ENCODE results near the gene ZHX3. TPM values are rescaled to one million over a fixed set of nuclear protein-coding genes. Genes with fewer than 3 reads are reported as not detected.
A peak's percentile ranks its signal among the peaks of the same experiment; 100 is the strongest.

ZHX3 gene
- total and polyA plus RNA-seq, 2 of the 13 experiments (the other 11 are each of a cell fraction or from before 2014, with no cell fraction given) = 8.4 to 11.7 TPM

GRCh38 chr20:41340327-41341055 lies 23.0 kb upstream of the ZHX3 start, which contains the start of gene LPIN3 (continued):
- TF ChIP-seq, protein P1, sequence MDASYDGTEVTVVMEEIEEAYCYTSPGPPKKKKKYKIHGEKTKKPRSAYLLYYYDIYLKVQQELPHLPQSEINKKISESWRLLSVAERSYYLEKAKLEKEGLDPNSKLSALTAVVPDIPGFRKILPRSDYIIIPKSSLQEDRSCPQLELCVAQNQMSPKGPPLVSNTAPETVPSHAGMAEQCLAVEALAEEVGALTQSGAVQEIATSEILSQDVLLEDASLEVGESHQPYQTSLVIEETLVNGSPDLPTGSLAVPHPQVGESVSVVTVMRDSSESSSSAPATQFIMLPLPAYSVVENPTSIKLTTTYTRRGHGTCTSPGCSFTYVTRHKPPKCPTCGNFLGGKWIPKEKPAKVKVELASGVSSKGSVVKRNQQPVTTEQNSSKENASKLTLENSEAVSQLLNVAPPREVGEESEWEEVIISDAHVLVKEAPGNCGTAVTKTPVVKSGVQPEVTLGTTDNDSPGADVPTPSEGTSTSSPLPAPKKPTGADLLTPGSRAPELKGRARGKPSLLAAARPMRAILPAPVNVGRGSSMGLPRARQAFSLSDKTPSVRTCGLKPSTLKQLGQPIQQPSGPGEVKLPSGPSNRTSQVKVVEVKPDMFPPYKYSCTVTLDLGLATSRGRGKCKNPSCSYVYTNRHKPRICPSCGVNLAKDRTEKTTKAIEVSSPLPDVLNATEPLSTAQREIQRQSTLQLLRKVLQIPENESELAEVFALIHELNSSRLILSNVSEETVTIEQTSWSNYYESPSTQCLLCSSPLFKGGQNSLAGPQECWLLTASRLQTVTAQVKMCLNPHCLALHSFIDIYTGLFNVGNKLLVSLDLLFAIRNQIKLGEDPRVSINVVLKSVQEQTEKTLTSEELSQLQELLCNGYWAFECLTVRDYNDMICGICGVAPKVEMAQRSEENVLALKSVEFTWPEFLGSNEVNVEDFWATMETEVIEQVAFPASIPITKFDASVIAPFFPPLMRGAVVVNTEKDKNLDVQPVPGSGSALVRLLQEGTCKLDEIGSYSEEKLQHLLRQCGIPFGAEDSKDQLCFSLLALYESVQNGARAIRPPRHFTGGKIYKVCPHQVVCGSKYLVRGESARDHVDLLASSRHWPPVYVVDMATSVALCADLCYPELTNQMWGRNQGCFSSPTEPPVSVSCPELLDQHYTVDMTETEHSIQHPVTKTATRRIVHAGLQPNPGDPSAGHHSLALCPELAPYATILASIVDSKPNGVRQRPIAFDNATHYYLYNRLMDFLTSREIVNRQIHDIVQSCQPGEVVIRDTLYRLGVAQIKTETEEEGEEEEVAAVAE (CRISPR knock-in tag; IDR thresholded peaks at IDR 0.05; ENCODE audit: borderline replicate concordance) = peak; percentile 75

GRCh38 chr20:41339957-41340326 lies 22.4 kb upstream of the ZHX3 start:
- Histone ChIP-seq H3K36me3 (replicated peaks in 1 of 2; ENCODE audit: control insufficient read depth in 1 of 2, insufficient read depth in 2 of 2, low read length in 2 of 2) (no peaks in the 10 kb centered on the region), H3K27me3 (ENCODE audit: control insufficient read depth in 1 of 2, insufficient read depth in 2 of 2, low read length in 2 of 2) (peaks cover 5 to 18% of the 10 kb centered on the region in 2 experiments), H3K9ac (ENCODE audit: insufficient read depth, low read depth, low read length) (no peak overlapping the region), H4K20me1 (ENCODE audit: insufficient read depth, low read length) (no peaks in the 10 kb centered on the region; the same call in 1 of the 2 replicates), H3K9me3 (ENCODE audit: low read length) (no peaks in the 10 kb centered on the region), H2AFZ (ENCODE audit: low read length) (peak overlapping the region; percentile 81), H3K4me2 (ENCODE audit: low read depth, low read length) (peak overlapping the region; percentile 93), H3K4me3 (replicated peaks in 1 of 3; ENCODE audit: insufficient read depth in 1 of 3, low read depth in 2 of 3, low read length in 3 of 3) (peak overlapping the region; percentile 68 to 91 (median 76)), H3K27ac (ENCODE audit: extremely low read length, insufficient read depth, low read length) (no peak overlapping the region), H3K4me1 (ENCODE audit: insufficient read depth, low read length) (peaks cover 40% of the 10 kb centered on the region), H3K79me2 (ENCODE audit: insufficient read depth, low read length) (peaks cover 5% of the 10 kb centered on the region)
- no TSS peak for BruUV-seq (replicated peaks)
- DNase-seq (ENCODE audit: low spot score) (peak; percentile 81), FAIRE-seq (peak; percentile 63), ATAC-seq (peak; percentile 85)
- in situ Hi-C loops (cut with HindIII; ENCODE audit: extremely low pct_ligation_motif_present, low pct_unique_long_range_greater_than_20kb) (loop anchor here (5.0 to 10.0 kb wide), 4 partner anchors 95 to 373 kb away; partner anchors contain the start of gene PLCG1), intact Hi-C loops (cut with micrococcal nuclease; ENCODE audit: unreplicated experiment) (loop anchor here (1.0 to 5.0 kb wide), 8 partner anchors 19 to 372 kb away; no protein-coding TSS in a partner anchor)
- WGBS (ENCODE audit: low lambda C conversion rate) = 2% methylated on average over 15 of the region's 25 CpGs
- ChIA-PET POLR2A (interaction anchor here (0.6 to 2.3 kb wide), 17 partner anchors 9 to 1168 kb away, joined by 3 to 18 read pairs (median 6); partner anchors contain the start of genes CHD6 and ZHX3), CTCF (ENCODE audit: low intra/inter-chr PET ratio, low total read pairs) (interaction anchor here (0.7 to 3.6 kb wide), 7 partner anchors 90 to 372 kb away, joined by 3 to 76 read pairs (median 8); no protein-coding TSS in a partner anchor)
- TF ChIP-seq ARNTL (CRISPR knock-in tag; IDR thresholded peaks at IDR 0.05) = peak; percentile 29; the same call in 1 of the 2 replicates
- 0 out of 2 replicates have a peak, but pooled peaks have one; percentile 47 for TF ChIP-seq KMT2B (CRISPR knock-in tag; IDR thresholded peaks at IDR 0.05)
- TF ChIP-seq SOX13 (IDR thresholded peaks at IDR 0.05) = no peak
- TF ChIP-seq SOX13 (CRISPR knock-in tag; conservative IDR thresholded peaks at IDR 0.05 in 1 of 2, IDR thresholded peaks at IDR 0.05 in 1 of 2) = no peak; a peak in 1 of 4 replicates
- TF ChIP-seq ZEB1 (IDR thresholded peaks at IDR 0.05; ENCODE audit: insufficient replicate concordance, low read depth) = peak; percentile 100
- TF ChIP-seq, protein P2, sequence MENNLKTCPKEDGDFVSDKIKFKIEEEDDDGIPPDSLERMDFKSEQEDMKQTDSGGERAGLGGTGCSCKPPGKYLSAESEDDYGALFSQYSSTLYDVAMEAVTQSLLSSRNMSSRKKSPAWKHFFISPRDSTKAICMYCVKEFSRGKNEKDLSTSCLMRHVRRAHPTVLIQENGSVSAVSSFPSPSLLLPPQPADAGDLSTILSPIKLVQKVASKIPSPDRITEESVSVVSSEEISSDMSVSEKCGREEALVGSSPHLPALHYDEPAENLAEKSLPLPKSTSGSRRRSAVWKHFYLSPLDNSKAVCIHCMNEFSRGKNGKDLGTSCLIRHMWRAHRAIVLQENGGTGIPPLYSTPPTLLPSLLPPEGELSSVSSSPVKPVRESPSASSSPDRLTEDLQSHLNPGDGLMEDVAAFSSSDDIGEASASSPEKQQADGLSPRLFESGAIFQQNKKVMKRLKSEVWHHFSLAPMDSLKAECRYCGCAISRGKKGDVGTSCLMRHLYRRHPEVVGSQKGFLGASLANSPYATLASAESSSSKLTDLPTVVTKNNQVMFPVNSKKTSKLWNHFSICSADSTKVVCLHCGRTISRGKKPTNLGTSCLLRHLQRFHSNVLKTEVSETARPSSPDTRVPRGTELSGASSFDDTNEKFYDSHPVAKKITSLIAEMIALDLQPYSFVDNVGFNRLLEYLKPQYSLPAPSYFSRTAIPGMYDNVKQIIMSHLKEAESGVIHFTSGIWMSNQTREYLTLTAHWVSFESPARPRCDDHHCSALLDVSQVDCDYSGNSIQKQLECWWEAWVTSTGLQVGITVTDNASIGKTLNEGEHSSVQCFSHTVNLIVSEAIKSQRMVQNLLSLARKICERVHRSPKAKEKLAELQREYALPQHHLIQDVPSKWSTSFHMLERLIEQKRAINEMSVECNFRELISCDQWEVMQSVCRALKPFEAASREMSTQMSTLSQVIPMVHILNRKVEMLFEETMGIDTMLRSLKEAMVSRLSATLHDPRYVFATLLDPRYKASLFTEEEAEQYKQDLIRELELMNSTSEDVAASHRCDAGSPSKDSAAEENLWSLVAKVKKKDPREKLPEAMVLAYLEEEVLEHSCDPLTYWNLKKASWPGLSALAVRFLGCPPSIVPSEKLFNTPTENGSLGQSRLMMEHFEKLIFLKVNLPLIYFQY (CRISPR knock-in tag; IDR thresholded peaks at IDR 0.05; ENCODE audit: borderline replicate concordance) = peak; percentile 66; the same call in 1 of the 2 replicates
- TF ChIP-seq ZNF3 (CRISPR knock-in tag; IDR thresholded peaks at IDR 0.05) = peak; percentile 87; the same call in 1 of the 2 replicates
- TF ChIP-seq ARNT (IDR thresholded peaks at IDR 0.05) = no peak
- TF ChIP-seq ZNF580 (CRISPR knock-in tag; IDR thresholded peaks at IDR 0.05; ENCODE audit: borderline replicate concordance, low read depth) = peak; percentile 62; the same call in 1 of the 2 replicates
- TF ChIP-seq ZFP37 (CRISPR knock-in tag; IDR thresholded peaks at IDR 0.05; ENCODE audit: borderline replicate concordance) = no peak
